ENCODE measurements around the gene SLC10A7.
"Not testable (repeated sequence)": the region's sequence is repeated elsewhere in the genome, so short reads cannot be mapped to it uniquely, and the experiment has no call there.

SLC10A7 gene

DNA sequence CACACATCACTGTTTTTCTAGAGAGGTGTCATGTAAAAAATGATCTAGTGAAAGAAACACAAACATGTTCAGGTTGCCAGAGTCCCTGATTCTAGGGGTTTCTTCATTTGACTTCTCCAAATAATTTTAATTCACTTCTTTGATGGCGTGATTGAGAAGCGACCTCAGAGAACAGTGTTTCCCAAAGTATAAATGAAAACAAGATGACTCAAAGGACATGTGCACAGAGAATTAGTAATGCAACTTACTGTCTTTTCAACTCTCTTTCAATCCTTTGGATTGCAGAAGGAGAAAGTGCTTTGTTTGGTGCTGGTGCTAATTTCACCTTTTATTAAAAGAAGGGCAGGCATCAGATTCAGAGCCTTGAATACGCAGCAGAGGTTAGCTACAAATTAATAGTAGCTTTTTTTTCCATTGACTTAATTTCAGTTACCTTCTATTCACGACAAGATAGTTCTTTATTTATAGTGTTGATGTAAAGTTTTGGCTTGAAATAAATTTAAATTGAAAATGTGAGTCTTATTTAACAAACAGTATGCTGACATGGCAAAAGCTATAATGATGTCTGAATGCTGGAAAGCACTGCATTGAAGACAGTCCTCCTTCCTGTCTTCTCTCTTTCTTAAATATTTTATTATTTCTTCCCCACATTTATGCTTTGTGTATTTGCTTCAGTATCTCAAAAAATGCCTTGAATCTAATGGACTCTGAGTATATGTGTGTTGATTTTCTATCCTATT, 85.1 kb downstream of the SLC10A7 start:
- DNase-seq, result no peak

GRCh38 chr4:146435962-146436361, 85.8 kb downstream of the SLC10A7 start:
- no peak for DNase-seq

- no peak for DNase-seq
Measured at GRCh38 chr4:146432065-146432464, 89.7 kb downstream of the SLC10A7 start.

- DNase-seq, result no peak
Measured at GRCh38 chr4:146428298-146428697, 93.4 kb downstream of the SLC10A7 start.

DNA sequence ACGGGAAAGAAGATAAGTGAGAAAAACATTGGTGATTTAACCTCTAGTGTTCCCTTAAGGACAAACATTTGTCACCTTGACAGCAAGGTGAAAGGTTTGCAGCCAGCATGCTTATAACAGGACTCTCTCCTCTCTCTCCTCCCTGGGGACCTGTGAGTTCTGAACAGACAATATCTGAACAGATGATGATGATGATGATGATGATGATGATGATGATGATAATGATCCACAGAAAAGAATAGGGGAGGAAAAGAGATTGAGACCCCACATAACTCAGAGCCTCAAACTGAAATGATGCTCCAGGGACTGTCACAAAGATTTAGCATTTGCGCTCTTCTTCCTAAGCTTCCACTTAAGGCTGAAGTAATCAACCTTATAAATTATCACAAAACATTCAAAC, 103.9 kb downstream of the SLC10A7 start:
- DNase-seq, result no peak

DNA sequence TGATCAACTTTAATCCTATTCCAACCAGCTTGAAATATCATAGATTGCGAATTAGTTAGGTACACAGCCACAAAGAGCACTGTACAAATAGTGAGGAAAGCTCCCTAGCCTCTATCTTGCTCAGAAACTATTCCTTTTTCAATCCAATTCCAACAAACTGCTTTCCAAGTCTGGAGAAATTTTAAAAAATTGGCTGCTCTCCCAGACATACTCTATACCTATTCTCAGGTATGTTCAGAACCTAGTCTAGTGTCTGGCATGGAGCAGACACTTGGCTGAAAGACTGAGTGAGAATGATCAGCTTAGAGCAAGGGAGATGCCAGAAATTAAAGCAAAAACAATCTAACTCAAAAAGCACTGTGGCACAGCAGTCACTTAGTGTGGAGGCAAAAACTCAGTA, 105.9 kb downstream of the SLC10A7 start:
- no peak for DNase-seq

DNA sequence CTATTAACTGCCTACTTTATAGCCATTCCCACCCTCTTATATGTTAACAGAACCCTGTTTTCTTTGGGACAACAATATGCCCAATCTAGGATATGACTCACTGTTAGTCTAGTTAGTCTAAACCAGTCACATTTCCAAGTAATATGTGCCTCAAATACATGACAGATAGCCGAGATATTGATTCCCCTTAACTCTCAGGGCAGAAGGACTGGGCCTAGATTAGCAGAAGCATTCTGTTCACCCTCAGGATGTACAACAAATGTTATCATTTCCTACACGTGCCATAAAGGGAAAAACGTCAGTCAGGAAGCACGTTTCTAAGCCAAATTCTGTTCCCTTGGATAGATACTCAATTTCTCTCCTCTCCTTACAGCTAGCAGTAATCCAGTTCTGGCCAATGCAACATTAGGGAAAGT, 114.1 kb downstream of the SLC10A7 start:
- DNase-seq, result no peak

GRCh38 chr4:146407257-146407656, 114.5 kb downstream of the SLC10A7 start:
- DNase-seq, result no peak

DNA sequence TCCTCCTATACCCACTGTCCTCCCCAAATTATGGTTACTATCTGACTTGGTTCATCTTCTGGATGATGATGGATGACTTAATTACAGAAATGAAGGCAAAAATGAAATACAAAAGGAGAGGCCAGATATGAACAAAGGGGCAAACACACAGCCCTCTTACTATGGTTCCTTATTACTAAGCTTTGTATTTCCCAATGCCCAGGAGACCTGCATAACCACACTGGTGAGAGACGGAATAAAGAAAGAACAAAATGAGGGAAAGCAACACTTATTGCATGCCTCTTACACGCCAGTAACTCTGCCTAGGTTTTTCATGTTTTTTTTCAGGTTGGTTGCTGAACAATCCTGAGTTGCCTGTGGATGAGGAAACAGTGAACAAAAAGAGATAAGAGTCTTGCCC, 120.5 kb downstream of the SLC10A7 start:
- no peak for DNase-seq

DNA sequence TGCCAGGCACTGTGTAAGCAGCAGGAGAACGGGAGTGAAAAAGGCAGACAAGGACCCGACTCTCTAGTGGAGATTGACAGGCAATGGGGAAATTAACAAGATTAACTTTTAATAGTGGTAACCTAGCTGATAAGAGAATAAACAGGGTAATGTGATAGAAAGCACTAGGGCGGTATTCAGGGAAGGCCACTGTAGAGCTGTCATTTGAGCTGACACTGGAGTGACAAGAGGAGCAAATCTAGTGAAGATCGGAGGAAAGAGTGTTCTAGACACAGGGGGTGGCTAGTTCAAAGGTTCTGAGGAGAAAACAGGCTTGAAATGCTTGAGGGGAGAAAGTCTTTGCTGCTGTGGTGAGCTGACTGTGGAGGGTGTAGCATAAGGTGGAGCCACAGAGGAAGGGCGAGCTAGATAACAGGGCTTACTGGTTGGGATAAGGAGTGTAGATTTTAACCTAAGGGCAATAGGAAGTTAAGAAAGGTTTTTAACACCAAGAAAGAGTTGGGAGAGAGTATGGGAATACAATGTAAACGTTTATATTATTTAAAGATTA, 122.8 kb downstream of the SLC10A7 start:
- no peak for DNase-seq

DNA sequence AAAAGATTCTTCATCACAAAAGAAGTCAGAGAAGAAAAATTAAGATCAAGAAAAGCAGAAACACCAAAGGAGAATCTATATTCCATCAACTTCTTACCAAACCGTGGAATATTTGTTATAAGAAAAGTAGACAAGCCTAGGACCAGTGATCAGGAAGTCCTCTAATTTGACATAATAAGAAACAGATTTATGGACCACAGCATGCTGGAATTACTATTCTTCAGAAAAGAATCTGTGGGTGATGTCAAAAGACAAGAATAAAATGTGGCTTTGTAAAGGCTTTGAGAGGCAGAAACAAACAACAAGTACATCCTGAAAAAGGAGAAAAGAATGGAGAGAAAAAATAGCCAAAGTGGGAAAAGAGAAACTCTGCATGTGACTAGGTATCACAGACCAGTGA, 123.3 kb downstream of the SLC10A7 start:
- no peak for DNase-seq

GRCh38 chr4:146389561-146389960, 132.2 kb downstream of the SLC10A7 start:
- no peak for DNase-seq

- DNase-seq, result no peak
Measured at GRCh38 chr4:146382194-146382593, 139.5 kb downstream of the SLC10A7 start.

- DNase-seq, result peak; percentile 1 to 3
Measured at GRCh38 chr4:146381263-146381872, 140.4 kb downstream of the SLC10A7 start.

- DNase-seq, result no peak
Measured at GRCh38 chr4:146379744-146380143, 142.0 kb downstream of the SLC10A7 start.

DNA sequence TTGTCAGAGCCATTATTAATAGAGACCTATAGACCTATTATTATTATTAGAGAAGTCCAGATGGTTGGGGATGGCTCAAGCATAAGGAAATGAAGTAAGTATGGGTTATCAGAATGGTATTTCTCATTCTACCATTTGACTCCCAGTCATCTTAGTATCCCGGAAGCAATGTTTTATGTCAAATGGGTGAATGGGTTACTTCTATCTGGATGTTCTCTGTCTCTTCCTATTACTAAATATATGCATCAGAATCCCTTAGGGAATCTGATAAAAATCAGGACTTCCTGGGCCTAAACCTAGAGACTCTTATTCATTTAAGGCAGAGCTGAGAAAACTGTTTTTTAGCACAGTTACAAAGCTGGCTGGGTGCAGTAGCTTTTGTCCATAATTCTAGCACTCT, 149.9 kb downstream of the SLC10A7 start:
- DNase-seq, result no peak

DNA sequence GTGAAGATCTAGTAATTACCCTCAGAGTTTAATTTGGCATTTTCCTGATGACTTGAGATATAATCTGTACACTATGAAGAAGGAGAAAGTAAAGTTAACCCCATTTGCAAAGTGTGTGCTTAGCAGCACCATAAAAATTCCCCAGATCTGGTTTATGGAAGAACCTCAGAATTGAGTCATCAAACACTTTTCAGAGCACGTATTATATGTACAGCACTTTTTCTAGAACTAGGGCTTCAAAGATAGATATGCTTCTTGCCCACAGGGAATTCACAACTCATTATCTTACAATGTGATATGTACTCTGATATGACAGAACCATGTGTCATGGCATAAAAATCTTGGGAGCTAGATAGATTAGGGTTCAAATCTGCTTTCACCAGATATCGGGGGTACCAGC, 150.9 kb downstream of the SLC10A7 start:
- no peak for DNase-seq

DNA sequence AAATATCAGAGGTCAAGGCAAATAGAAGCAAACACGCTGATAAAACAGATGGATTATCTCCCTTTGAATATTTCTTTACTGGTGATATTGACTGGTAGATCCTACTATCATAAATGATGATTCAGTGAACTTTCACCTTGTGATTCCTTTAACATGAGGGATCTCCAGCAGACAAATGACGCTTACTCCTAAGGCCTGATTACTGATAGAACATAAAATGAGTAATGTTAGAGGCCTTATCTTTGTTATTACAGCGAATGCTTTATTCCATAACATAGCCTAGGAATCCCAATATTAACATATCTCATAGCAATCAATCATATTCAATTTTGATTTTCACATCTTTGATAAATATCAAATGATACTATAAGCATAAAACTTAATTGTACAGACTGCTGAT, 152.3 kb downstream of the SLC10A7 start:
- no peak for DNase-seq

GRCh38 chr4:146368209-146368608, 153.5 kb downstream of the SLC10A7 start:
- no peak for DNase-seq

GRCh38 chr4:146367347-146367746, 154.4 kb downstream of the SLC10A7 start:
- no peak for DNase-seq

DNA sequence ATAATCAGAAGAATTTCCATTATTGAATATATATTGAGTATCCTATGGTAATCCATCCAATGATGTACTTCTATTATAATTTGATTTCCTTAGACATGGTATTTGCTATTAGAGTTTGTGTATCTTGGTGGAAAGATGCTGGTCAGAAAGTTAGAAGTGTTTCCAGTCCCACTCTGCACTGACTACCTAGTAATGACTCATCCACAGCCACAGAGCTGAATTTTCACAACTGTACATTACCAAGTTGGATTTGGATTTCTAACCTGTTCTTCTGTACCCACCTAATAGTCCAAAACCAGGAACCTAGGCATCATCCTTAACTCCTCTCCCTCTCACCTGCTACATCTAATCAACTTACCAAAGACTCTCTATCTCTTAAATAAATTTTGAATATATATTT, 162.0 kb downstream of the SLC10A7 start:
- DNase-seq, result no peak

DNA sequence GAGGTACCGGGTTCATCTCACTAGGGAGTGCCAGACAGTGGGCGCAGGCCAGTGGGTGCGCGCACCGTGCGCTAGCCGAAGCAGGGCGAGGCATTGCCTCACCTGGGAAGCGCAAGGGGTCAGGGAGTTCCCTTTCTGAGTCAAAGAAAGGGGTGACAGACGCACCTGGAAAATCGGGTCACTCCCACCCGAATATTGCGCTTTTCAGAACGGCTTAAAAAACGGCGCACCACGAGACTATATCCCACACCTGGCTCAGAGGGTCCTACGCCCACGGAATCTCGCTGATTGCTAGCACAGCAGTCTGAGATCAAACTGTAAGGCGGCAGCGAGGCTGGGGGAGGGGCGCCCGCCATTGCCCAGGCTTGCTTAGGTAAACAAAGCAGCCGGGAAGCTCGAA, 171.6 kb downstream of the SLC10A7 start:
- not testable (repeated sequence) for DNase-seq

- DNase-seq, result no peak
Measured at GRCh38 chr4:146349306-146349705, 172.4 kb downstream of the SLC10A7 start.

DNA sequence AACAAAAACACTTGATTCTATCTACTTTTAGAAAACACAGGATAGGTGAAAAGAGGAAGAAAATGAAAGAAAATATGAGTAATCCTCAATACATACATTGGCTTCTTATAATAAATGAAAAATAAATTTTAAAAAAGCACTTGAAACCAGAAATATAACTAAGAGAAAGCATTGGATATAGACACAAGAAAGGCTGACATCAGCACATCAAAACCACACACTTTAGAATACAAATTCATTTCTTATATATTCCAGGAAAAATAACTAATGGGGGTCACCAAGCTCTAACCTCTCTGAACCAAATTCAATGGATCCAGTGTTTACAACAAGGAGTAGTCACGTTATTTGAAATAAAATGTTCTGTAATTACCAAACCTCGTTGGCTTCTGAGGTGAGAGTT, 173.9 kb downstream of the SLC10A7 start:
- DNase-seq, result peak in 1 of 2 experiments; percentile 2

DNA sequence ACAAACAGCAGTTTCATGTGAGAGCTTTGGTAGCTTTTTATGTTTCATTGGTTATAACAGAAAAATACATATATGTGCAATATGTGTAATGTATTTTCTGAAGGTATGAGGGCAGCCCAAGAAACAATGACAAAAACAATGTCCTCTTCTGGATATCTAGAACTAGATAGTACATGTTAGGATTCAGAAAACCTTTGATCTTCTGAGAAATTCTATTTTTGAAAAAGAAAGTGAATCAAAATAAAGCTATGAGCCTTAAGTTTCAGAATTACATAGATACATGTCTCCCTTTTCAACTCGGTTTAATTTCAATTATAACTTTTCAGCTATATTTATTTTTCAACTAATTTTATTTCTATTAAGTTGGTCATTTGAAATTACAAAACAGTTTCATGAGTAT, 175.5 kb downstream of the SLC10A7 start:
- DNase-seq, result no peak
